BE2C (cell line): ENCODE results near the gene FAM217A. TPM values are rescaled to one million over a fixed set of nuclear protein-coding genes. Genes with fewer than 3 reads are reported as not detected.

Experiments
- DNase-seq: peaks from one replicate; pipeline ENCODE4 v3.0.0-alpha.2; 2020
- H3K27me3 ChIP-seq: fragments of 250-450 bp; sonication (Bioruptor Pico); 2 replicates; pipeline ENCODE4 v1.5.1; 2020; ENCODE audit warnings: mild to moderate bottlenecking
- H3K36me3 ChIP-seq: fragments of 250-450 bp; sonication (Bioruptor Pico); 2 replicates; pipeline ENCODE4 v1.5.1; 2020; ENCODE audit warnings: mild to moderate bottlenecking
- H3K4me1 ChIP-seq: fragments of 250-450 bp; sonication (Bioruptor Pico); 2 replicates; pipeline ENCODE4 v1.5.1; 2020
- H3K4me3 ChIP-seq: 2 replicates; pipeline ENCODE4 v1.5.1; 2011; ENCODE audit warnings: low read depth, low read length
- H3K9me3 ChIP-seq: fragments of 250-450 bp; sonication (Bioruptor Pico); 2 replicates; pipeline ENCODE4 v1.5.1; 2020
- CTCF ChIP-seq: IDR thresholded peaks from 2 replicates; pipeline ENCODE4 v1.5.1; 2012; ENCODE audit warnings: mild to moderate bottlenecking, low read depth, low read length
- polyA plus RNA-seq: library from polyadenylated mRNA; unstranded; fragments of >200 nt; gene quantifications from one replicate; pipeline ENCODE4 v1.2.1, GENCODE V29; 2012; ENCODE audit warnings: low read depth, missing spikeins; ENCODE audit not compliant: insufficient read length, insufficient read depth

Gene FAM217A
- not detected for polyA plus RNA-seq

GRCh38 chr6:4078691-4079471 lies at the start of gene FAM217A:
FAM217A (minus strand) TSS chr6:4079137; CDS start chr6:4077414, 1,723 bp downstream.
- no peak for DNase-seq
- no peaks in the 10 kb centered on the region for H3K9me3 ChIP-seq
- H3K4me1 ChIP-seq, result no peaks in the 10 kb centered on the region
- no peaks in the 10 kb centered on the region for H3K36me3 ChIP-seq
- peaks cover 3% of the 10 kb centered on the region; the same call in 1 of the 2 replicates for H3K27me3 ChIP-seq
- H3K4me3 ChIP-seq, result no peak within 1 kb of the TSS
- no peak for TF ChIP-seq CTCF

GRCh38 chr6:4128072-4128471 lies 49.1 kb upstream of the FAM217A start:
- no peak for TF ChIP-seq CTCF
- no peaks in the 10 kb centered on the region for H3K9me3 ChIP-seq
- DNase-seq, result no peak
- no peaks in the 10 kb centered on the region for H3K27me3 ChIP-seq
- no peak overlapping the region for H3K4me3 ChIP-seq
- H3K4me1 ChIP-seq, result no peaks in the 10 kb centered on the region
- H3K36me3 ChIP-seq, result no peaks in the 10 kb centered on the region

- H3K4me1 ChIP-seq, result no peaks in the 10 kb centered on the region
- no peaks in the 10 kb centered on the region for H3K9me3 ChIP-seq
- H3K4me3 ChIP-seq, result no peak overlapping the region
- DNase-seq, result no peak
- H3K27me3 ChIP-seq, result no peaks in the 10 kb centered on the region
- TF ChIP-seq CTCF, result no peak
- H3K36me3 ChIP-seq, result no peaks in the 10 kb centered on the region
Observed at GRCh38 chr6:4125933-4126864, 47.3 kb upstream of the FAM217A start.

- H3K27me3 ChIP-seq, result no peaks in the 10 kb centered on the region
- H3K9me3 ChIP-seq, result no peaks in the 10 kb centered on the region
- no peaks in the 10 kb centered on the region for H3K36me3 ChIP-seq
- no peak for DNase-seq
- H3K4me3 ChIP-seq, result no peak overlapping the region
- no peaks in the 10 kb centered on the region for H3K4me1 ChIP-seq
- TF ChIP-seq CTCF, result no peak
Observed at GRCh38 chr6:4125500-4125899, 46.6 kb upstream of the FAM217A start.

- no peak for TF ChIP-seq CTCF
- no peaks in the 10 kb centered on the region for H3K36me3 ChIP-seq
- DNase-seq, result no peak
- H3K4me1 ChIP-seq, result no peaks in the 10 kb centered on the region
- no peaks in the 10 kb centered on the region for H3K27me3 ChIP-seq
- H3K4me3 ChIP-seq, result no peak overlapping the region
- H3K9me3 ChIP-seq, result no peaks in the 10 kb centered on the region
Observed at GRCh38 chr6:4124351-4124750, 45.4 kb upstream of the FAM217A start.
